K562 (cell line): Measurements from ENCODE around the gene ITIH6. TPM values are rescaled to one million over a fixed set of nuclear protein-coding genes. Genes with fewer than 3 reads are reported as not detected.

ENCODE experiments used
- ATAC-seq: fragments of 200-7000 bp; cut with Tn5 transposase; 3 replicates; pipeline ENCODE4 v1.9.1; 2020; ENCODE audit warnings: moderate library complexity
- BruUV-seq: library from RNA; stranded (reverse); fragments of 400-500 nt; replicated peaks from 2 replicates; lab custom pipeline; 2021; lab: Mats Ljungman, UMichigan
- CTCF ChIA-PET: fragments of 300-600 bp; formaldehyde crosslinking; extraction: SDS; loops from one replicate; lab custom pipeline; 2021; ENCODE audit warnings: low intra/inter-chr PET ratio; lab: Yijun Ruan, JAX
- POLR2A ChIA-PET: fragments of 300-600, 350-650 bp; sonication (Branson Sonifier 250); formaldehyde crosslinking; extraction: SDS; loops from one replicate; lab custom pipeline; 2021; ENCODE audit warnings: antibody characterized with exemption, inconsistent platforms; lab: Yijun Ruan, JAX
- DNase-seq, 4 experiments: peaks; one replicate each; pipeline versions ENCODE4 v3.0.0 to v3.0.0-alpha.2; 2011 to 2018; ENCODE audit warnings: low spot score in 3 of 4, mixed read lengths in 3 of 4; ENCODE audit errors: extremely low read depth in 1 of 4
- FAIRE-seq: peaks from 2 replicates; lab custom pipeline; 2011; peaks lifted over from hg19 to GRCh38; lab: Jason Lieb, UNC
- H2AFZ ChIP-seq: 2 replicates; pipeline ENCODE4 v1.6.0; 2011; ENCODE audit warnings: low read depth, low read length, control low read depth, inconsistent platforms
- H3K27ac ChIP-seq: fragments of 200-600 bp; 3 replicates; pipeline ENCODE4 v1.8.0; 2011; ENCODE audit warnings: low read depth, mild to moderate bottlenecking, control low read depth, inconsistent platforms, low read length, moderate library complexity, mixed read lengths; ENCODE audit errors: extremely low read depth
- H3K27me3 ChIP-seq, 2 experiments: fragments of 300-600 bp in 1 of 2; 2 replicates in 1 of 2; 3 replicates in 1 of 2; pipeline versions ENCODE4 v1.6.0 to v1.8.0; 2011; ENCODE audit warnings: inconsistent platforms in 2 of 2, low read length in 2 of 2, mild to moderate bottlenecking in 1 of 2, mixed read lengths in 1 of 2, moderate library complexity in 1 of 2; ENCODE audit not compliant: control insufficient read depth in 2 of 2, insufficient read depth in 2 of 2
- H3K36me3 ChIP-seq: fragments of 300-600 bp; 3 replicates; pipeline ENCODE4 v1.8.0; 2011; ENCODE audit warnings: mild to moderate bottlenecking, low read length, inconsistent platforms; ENCODE audit not compliant: control insufficient read depth, insufficient read depth
- H3K4me1 ChIP-seq, 2 experiments: fragments of 200-600 bp in 1 of 2; replicated peaks in 1 of 2; 2 replicates in 1 of 2; 3 replicates in 1 of 2; pipeline versions ENCODE4 v1.5.1 to v1.8.0; 2011; ENCODE audit warnings: inconsistent platforms in 2 of 2, low read length in 2 of 2, mild to moderate bottlenecking in 1 of 2, mixed read lengths in 1 of 2, moderate library complexity in 1 of 2; ENCODE audit not compliant: control insufficient read depth in 2 of 2, insufficient read depth in 2 of 2
- H3K4me2 ChIP-seq: 2 replicates; pipeline ENCODE4 v1.6.1; 2011; ENCODE audit warnings: low read length, control low read depth, inconsistent platforms, mixed read lengths; ENCODE audit not compliant: insufficient read depth
- H3K4me3 ChIP-seq: fragments of 200-600 bp; sonication (generic), shearing (Covaris generic); 2 replicates; pipeline ENCODE4 v1.5.1; 2016; ENCODE audit warnings: control low read depth, inconsistent platforms
- H3K79me2 ChIP-seq: fragments of 200-600 bp; 3 replicates; pipeline ENCODE4 v1.8.0; 2011; ENCODE audit warnings: low read length, inconsistent platforms; ENCODE audit not compliant: control insufficient read depth, insufficient read depth
- H3K9ac ChIP-seq, 2 experiments: 2 replicates each; pipeline versions ENCODE4 v1.6.0 to v1.6.1; 2011; ENCODE audit warnings: low read depth in 2 of 2, low read length in 2 of 2, control low read depth in 1 of 2, inconsistent platforms in 1 of 2, mild to moderate bottlenecking in 1 of 2, mixed read lengths in 1 of 2; ENCODE audit not compliant: insufficient read depth in 1 of 2
- H3K9me1 ChIP-seq: one replicate; pipeline ENCODE4 v1.6.0; 2011; ENCODE audit warnings: inconsistent platforms, mild to moderate bottlenecking, low read length, moderate library complexity; ENCODE audit not compliant: control insufficient read depth, insufficient read depth
- H3K9me3 ChIP-seq: replicated peaks from 2 replicates; pipeline ENCODE4 v1.5.1; 2011; ENCODE audit warnings: low read depth, low read length, inconsistent platforms; ENCODE audit not compliant: control insufficient read depth, insufficient read depth
- H4K20me1 ChIP-seq: replicated peaks from 2 replicates; pipeline ENCODE4 v1.6.1; 2011; ENCODE audit warnings: low read length, inconsistent platforms, mixed read lengths; ENCODE audit not compliant: control insufficient read depth, insufficient read depth
- ARID2 ChIP-seq: fragments of 450-650 bp; IDR thresholded peaks from 2 replicates; pipeline ENCODE4 v1.6.1; 2017; ENCODE audit warnings: antibody characterized with exemption, mild to moderate bottlenecking
- L3MBTL2 ChIP-seq: fragments of 450-650 bp; IDR thresholded peaks from 2 replicates; pipeline ENCODE4 v1.6.1; 2016; ENCODE audit warnings: mild to moderate bottlenecking, moderate library complexity
- LARP7 ChIP-seq: fragments of 450-650 bp; IDR thresholded peaks from 2 replicates; pipeline ENCODE4 v1.6.1; 2016
- MECOM ChIP-seq: fragments of 250-450 bp; sonication (Bioruptor Pico); IDR thresholded peaks from 2 replicates; pipeline ENCODE4 v1.8.0; 2022; ENCODE audit warnings: inconsistent platforms
- MGA ChIP-seq: fragments of 450-650 bp; IDR thresholded peaks from 2 replicates; pipeline ENCODE4 v1.6.1; 2016; ENCODE audit warnings: mild to moderate bottlenecking, moderate library complexity
- NEUROD1 ChIP-seq: fragments of 150-350 bp; IDR thresholded peaks from 2 replicates; pipeline ENCODE4 v1.6.1; 2014; ENCODE audit warnings: borderline replicate concordance, low read length, low read depth; ENCODE audit not compliant: partially characterized antibody
- TGIF2 ChIP-seq: sonication (generic); formaldehyde crosslinking; IDR thresholded peaks from 2 replicates; pipeline ENCODE4 v1.8.1; 2022; ENCODE audit warnings: mild to moderate bottlenecking, missing genetic modification reagents, moderate library complexity
- TRIM25 ChIP-seq: fragments of 450-650 bp; IDR thresholded peaks from 2 replicates; pipeline ENCODE4 v1.7.0; 2016; ENCODE audit warnings: borderline replicate concordance
- ZNF347 ChIP-seq: fragments of 450-650 bp; formaldehyde crosslinking; IDR thresholded peaks from 2 replicates; pipeline ENCODE4 v1.4.0; 2020; ENCODE audit warnings: low read depth, mild to moderate bottlenecking, moderate library complexity
- ZNF507 ChIP-seq: conservative IDR thresholded peaks from 2 replicates; pipeline ENCODE4 v1.6.1; 2017; ENCODE audit warnings: missing genetic modification characterization, missing compliant biosample characterization
- ZNF696 ChIP-seq: fragments of 250-450 bp; sonication (Bioruptor Pico); conservative IDR thresholded peaks from 2 replicates; pipeline ENCODE4 v1.4.0; 2020; ENCODE audit warnings: mild to moderate bottlenecking, moderate library complexity
- WGBS: fragments of 100-300 bp; shearing (Covaris generic); methylation state at CpG from one replicate; pipeline ENCODE4 v1.1.6; 2016; ENCODE audit warnings: low coverage, mixed read lengths; ENCODE audit not compliant: insufficient coverage; ENCODE audit errors: missing lambda C conversion rate; 5-methylcytosine and 5-hydroxymethylcytosine counted together
- in situ Hi-C: fragments of 300-500 bp; cut with MboI; formaldehyde crosslinking; loops from 4 replicates; pipeline ENCODE4 v1.15.0; 2018; ENCODE audit warnings: inconsistent platforms, mixed read lengths
- intact Hi-C: fragments of 100-400 bp; cut with micrococcal nuclease; formaldehyde crosslinking; loops from 2 replicates; pipeline ENCODE4 v1.14.2; 2022
- polyA plus RNA-seq, 8 experiments: library from polyadenylated mRNA; depleted of rRNA in 4 of 8; stranded (reverse) in 5 of 8; unstranded in 3 of 8; fragments of >200 nt; fragmentation: Nextera tagmentation in 2 of 8; fragmentation: Illumina TruSeq in 1 of 8; extraction: Ambion mirVana in 2 of 8; extraction: Trizol in 1 of 8; gene quantifications; 2 replicates each; pipeline versions ENCODE4 v1.2.1 to v1.2.3, GENCODE V29; 2011 to 2014; ENCODE audit warnings: inconsistent platforms in 1 of 8, missing spikeins in 1 of 8
- total RNA-seq, 7 experiments: library from RNA; depleted of rRNA in 6 of 7; stranded (reverse); fragments of >200 nt in 6 of 7; fragmentation: Illumina TruSeq in 2 of 7; extraction: Trizol in 2 of 7; gene quantifications; 2 replicates each; pipeline versions ENCODE4 v1.2.1 to v1.2.3, GENCODE V29; 2011 to 2021; ENCODE audit warnings: low replicate concordance in 1 of 7

The ITIH6 gene
- total and polyA plus RNA-seq, 9 of the 15 experiments (the other 6 are each of a cell fraction or from before 2014, with no cell fraction given): 0.03 TPM; not detected in 8

- ChIA-PET CTCF (no interaction called here), POLR2A (no interaction called here)
- H2AFZ ChIP-seq: no peak overlapping the region
- H3K9ac ChIP-seq: no peak overlapping the region
- in situ Hi-C loops: no loop called here
- no TSS peak for BruUV-seq
- H3K9me3 ChIP-seq: no peaks in the 10 kb centered on the region
- no peaks in the 10 kb centered on the region for H3K4me1 ChIP-seq
- intact Hi-C loops: no loop called here
- H3K27ac ChIP-seq: no peak overlapping the region
- no peaks in the 10 kb centered on the region for H3K36me3 ChIP-seq
- no peaks in the 10 kb centered on the region for H4K20me1 ChIP-seq
- H3K4me3 ChIP-seq: no peak overlapping the region
- no peak for FAIRE-seq
- no peaks in the 10 kb centered on the region for H3K27me3 ChIP-seq
- no peaks in the 10 kb centered on the region for H3K79me2 ChIP-seq
- ATAC-seq: no peak
- WGBS: no CpG with 5 or more reads among the region's 1 CpG
- DNase-seq: no peak
- H3K9me1 ChIP-seq: no peaks in the 10 kb centered on the region
- H3K4me2 ChIP-seq: no peak overlapping the region
- TF ChIP-seq MECOM (CRISPR knock-in tag) (no peak), ZNF507 (tag) (no peak), LARP7 (no peak), MGA (no peak), ZNF696 (CRISPR knock-in tag) (no peak), NEUROD1 (no peak), ZNF347 (CRISPR knock-in tag) (no peak), ARID2 (no peak), L3MBTL2 (no peak), TGIF2 (CRISPR knock-in tag) (no peak), TRIM25 (no peak)
Measured at GRCh38 chrX:54715621-54716020, 82.4 kb downstream of the ITIH6 start.
